Measurements from ENCODE around the gene SAP30L. TPM values are rescaled to one million over a fixed set of nuclear protein-coding genes. Genes with fewer than 3 reads are reported as not detected.

SAP30L gene
- total and polyA plus RNA-seq, 12 donors = 14.4 to 38.3 (median 33.8) TPM

DNA sequence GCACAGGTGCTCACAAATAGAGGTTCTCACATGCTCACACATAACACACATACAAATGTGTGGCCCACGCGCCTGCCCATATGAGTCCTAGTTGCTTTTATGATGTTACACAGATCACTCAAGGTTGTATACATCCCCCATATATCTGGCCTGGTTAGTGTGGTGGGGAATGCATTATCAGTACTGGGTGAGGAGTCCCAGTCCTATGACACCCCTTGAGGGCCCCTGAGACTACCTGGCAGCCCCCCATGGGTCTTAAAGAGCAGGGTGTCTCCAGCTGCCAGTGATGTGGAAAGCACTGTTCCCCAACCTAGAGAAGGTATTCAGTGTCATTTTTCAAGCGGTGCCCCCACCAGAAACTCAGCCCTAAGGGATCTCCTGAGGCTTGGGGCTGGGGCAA, 35.0 kb downstream of the SAP30L start:
- intact Hi-C loops (cut with DNase I) = no loop called here
- Histone ChIP-seq H3K36me3 (no peaks in the 10 kb centered on the region), H3K27me3 (peaks cover 33 to 100% (median 100%) of the 10 kb centered on the region in 7 donors), H3K4me3 (no peak overlapping the region), H3K9me3 (no peaks in the 10 kb centered on the region), H3K27ac (no peak overlapping the region), H3K4me1 (peaks cover 13 to 67% (median 46%) of the 10 kb centered on the region in 9 donors)
- whole genome bisulfite sequencing, 2 donors = 41 to 54% methylated on average over 3 of the region's 3 CpGs
- DNase-seq (no peak), ATAC-seq (no peak)
- no peak for TF ChIP-seq CTCF (IDR thresholded peaks at IDR 0.05)

DNA sequence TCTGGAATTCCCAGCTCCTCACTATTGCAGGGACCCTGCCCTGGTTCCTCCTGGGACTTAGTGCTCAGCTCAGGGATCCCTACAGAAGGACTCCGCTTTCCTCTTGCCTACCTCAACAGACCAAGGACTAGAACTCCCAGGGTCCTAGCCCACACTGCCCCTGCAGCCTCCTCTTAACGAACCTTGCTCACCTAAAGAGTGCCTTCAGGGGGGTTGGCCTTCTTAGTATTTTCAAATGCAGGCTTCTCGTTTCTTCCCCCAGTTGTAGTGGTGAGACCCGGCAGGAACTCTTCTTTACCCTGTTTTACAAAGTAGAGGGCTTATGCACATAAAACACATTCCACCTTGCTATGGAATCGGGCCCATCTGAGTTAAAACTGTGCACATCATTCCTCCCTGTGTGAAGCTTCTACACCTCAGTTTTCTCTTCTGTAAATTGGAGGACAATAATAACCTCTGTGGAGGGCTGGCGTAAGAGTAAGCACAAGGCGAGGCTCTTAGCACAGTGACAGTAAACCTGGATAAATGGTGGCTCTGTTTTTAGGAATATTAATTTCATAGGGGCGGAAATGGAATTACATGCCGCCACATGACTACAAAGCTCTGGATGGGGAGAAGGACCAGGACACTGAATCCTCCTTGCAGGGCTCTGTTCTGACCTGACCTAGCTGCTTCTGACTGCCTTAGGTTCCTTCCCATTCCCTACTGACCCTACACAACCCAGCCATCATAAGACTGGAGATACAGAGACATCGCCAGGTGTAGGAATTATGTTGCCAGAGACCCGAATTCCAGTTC, 36.0 kb downstream of the SAP30L start:
- Histone ChIP-seq H3K27ac (no peak overlapping the region), H3K27me3 (peaks cover 33 to 100% (median 100%) of the 10 kb centered on the region in 7 donors), H3K36me3 (no peaks in the 10 kb centered on the region), H3K9me3 (no peaks in the 10 kb centered on the region), H3K4me1 (peaks cover 9 to 57% (median 39%) of the 10 kb centered on the region in 9 donors), H3K4me3 (no peak overlapping the region)
- WGBS, 2 donors = 42 to 59% methylated on average over 11 of the region's 11 CpGs
- TF ChIP-seq CTCF (IDR thresholded peaks at IDR 0.05) = no peak
- ATAC-seq = no peak
- intact Hi-C loops (cut with DNase I) = no loop called here
- no peak for DNase-seq

DNA sequence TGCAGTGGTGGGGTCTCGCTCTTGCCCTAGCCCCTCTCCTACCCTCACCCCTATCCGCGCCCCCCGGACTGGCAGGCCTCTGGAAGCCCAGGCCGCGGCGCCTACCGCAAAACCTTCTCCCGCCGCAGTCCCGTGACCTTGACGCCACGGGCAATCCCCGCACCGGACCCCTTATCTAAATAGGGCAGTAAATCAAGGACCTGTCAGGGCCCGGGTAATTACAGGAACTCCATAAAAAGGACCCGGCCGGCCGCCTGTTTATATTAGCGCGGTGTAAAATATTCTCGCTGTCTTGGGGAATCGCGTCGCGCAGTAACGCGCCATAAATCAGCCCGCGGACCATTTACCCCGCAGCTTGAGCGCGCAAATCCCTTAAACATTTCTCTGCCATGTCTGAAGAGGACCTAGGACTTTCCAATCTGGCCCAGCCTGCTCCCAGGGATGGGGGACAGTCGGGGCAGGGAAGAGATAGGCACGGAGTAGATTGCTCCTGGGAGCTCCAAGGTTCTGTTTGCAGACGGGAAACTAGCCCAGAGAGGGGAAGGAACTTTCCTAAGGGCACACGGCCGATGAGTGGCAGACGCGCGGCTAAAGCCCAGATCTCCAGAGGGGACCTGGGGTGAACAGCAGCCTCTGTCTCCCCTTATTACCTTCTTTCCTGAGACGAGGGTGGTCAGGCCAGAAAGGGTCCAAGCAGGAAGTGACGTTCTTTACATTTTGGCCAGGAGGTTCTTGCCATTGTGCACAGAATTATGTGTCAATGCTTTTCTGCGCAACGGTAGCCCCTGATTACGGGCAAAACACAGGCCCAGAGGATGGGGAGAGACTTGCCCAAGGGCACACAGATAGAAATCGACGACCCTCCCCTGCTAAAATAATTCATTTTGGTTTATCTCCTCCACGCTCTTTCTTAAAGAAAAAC, 37.0 kb downstream of the SAP30L start:
- Histone ChIP-seq H3K4me1 (peaks cover 9 to 47% (median 30%) of the 10 kb centered on the region in 9 donors), H3K27ac (no peak overlapping the region), H3K4me3 (no peak overlapping the region), H3K27me3 (peaks cover 27 to 100% (median 99%) of the 10 kb centered on the region in 7 donors), H3K36me3 (no peaks in the 10 kb centered on the region), H3K9me3 (no peaks in the 10 kb centered on the region)
- DNase-seq = no peak
- TF ChIP-seq CTCF (IDR thresholded peaks at IDR 0.05) = no peak
- intact Hi-C loops (cut with DNase I) = no loop called here
- ATAC-seq = no peak
- WGBS, 2 donors = 18 to 20% methylated on average over 49 of the region's 49 CpGs

- 24 to 33% methylated on average over 34 of the region's 34 CpGs for WGBS, 2 donors
- Histone ChIP-seq H3K27me3 (peaks cover 26 to 100% (median 99%) of the 10 kb centered on the region in 7 donors), H3K27ac (no peak overlapping the region), H3K4me1 (peaks cover 8 to 37% (median 20%) of the 10 kb centered on the region in 9 donors), H3K4me3 (no peak overlapping the region), H3K36me3 (no peaks in the 10 kb centered on the region), H3K9me3 (no peaks in the 10 kb centered on the region)
- no peak for TF ChIP-seq CTCF (IDR thresholded peaks at IDR 0.05)
- DNase-seq = no peak
- intact Hi-C loops (cut with DNase I) = no loop called here
- peak in 1 of 8 donors; percentile 13 for ATAC-seq
Measured at GRCh38 chr5:154483654-154484392, 38.0 kb downstream of the SAP30L start.
